SKM-1 (cell line): ENCODE data around the gene UGT2B17.
"Not testable (repeated sequence)": the region's sequence is repeated elsewhere in the genome, so short reads cannot be mapped to it uniquely, and the experiment has no call there.

ENCODE experiments used
- DNase-seq: peaks from one replicate; lab custom pipeline; 2025; ENCODE audit not compliant: unreplicated experiment; lab: John Stamatoyannopoulos, UW

Gene UGT2B17

DNA sequence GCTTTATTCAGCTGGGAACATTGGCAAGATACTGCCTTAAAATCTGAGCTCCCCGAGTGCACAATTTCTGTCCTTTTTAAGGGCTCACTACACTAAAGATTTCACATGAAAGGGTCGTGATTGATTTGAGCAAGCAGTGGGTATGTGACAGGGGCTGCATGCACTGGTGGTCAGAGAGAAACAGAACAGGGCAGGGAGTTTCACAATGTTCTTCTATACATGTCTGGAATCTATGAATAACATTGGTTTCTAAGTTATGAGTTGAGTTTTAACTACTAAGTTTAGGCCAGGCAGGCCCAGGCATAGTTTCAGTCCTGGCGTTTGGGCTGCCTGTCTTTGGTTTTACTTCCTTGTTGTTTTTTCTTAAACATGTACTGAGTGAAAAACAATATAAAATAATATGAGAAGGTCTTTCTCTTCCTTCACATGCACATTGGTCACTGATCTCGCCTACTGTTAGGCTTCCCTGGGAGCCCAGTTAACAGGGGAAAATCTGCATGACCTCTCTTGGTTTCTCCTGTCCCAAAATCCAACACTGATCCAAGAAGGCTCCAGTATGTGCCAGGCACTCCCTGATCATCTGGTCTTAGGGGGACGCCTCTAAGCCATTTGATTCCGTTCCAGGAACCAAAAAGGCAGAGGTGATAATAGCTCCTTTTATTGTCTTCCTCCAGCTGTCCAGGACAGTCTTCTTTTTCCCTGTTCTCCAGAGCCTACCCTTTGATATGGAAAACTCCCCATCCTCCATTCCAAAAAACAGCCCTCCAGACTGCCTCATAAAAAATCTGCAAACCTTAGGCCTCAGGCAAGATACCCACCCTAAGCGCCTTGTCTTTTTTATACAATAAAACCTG, at the start of gene UGT2B17:
TSS of gene UGT2B17 (minus strand) at position 51 of the 854 bp plus-strand sequence. CDS start 7,838 bp downstream, outside the sequence.
- DNase-seq: no peak

DNA sequence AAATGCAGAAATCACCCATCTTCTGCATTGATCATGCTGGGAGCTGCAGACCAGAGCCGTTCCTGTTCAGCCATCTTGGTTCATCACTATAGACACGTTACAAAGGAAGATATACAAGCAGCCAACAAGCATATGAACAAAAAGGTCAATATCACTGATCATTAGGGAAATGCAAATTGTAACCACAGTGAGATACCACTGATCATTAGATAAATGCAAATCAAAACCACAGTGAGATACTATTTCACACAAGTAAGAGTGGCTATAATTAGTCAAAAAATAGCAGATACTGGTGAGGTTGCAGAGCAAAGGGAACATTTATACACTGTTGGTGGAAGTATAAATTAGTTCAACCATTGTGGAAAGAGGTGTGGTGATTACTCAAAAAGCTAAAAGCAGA, 46.6 kb upstream of the UGT2B17 start:
- DNase-seq: not testable (repeated sequence)

- DNase-seq: no peak
These were observed 41.0 kb upstream of the UGT2B17 start for GRCh38 chr4:68617003-68617698.

- DNase-seq: no peak
These were observed 39.7 kb upstream of the UGT2B17 start for GRCh38 chr4:68615699-68616422.

DNA sequence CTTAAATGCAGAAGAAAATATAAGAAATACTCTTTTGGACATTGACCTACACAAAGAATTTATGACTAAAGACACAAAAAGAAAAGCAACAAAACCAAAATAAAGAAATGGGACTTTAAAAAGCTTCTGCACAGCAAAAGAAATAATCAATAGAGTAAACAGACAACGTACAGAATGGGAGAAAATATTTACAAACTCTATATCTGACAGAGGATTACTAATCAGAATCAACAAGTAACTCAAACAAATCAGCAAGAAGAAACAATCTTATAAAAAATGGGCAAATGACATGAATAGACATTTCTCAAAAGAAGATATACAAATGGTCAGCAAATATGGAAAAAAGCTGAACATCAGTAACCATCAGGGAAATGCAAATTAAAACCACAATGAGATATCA, 37.6 kb upstream of the UGT2B17 start:
- DNase-seq: no peak

DNA sequence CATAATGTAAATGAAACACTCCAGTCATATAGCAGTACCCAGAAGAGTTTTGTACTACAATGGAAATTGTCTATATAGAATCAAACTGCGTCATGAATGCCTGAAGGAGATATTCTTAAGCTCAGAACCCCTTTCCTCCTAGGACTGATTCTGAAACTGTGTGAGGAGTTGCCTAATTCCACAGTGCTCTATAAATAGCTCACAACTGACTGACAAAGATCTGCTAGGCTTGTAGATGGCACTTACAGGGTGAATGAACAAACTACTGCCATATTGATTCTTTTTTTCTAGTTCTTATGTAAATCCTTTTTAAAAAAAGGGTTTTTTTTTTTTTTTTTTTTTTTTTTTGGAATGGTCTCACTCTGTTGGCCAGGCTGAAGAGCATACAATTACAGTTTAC, 30.1 kb upstream of the UGT2B17 start:
- no peak for DNase-seq

DNA sequence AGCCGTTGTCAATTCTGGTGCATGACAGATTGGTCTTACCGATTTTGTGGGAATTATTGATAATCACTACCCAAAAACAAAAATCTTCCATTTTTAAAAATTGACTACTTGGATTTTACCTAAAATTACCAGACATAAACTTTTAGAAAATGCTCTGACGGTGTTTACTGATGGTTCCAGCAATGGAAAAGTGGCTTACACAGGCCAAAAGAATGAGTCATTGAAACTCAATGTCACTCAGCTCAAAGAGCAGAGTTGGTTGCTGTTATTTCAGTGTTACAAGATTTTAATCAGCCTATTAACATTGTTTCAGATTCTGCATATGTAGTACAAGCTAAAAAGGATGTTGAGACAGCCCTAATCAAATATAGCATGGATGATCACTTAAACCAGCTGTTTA, 23.0 kb upstream of the UGT2B17 start:
- no peak for DNase-seq

DNA sequence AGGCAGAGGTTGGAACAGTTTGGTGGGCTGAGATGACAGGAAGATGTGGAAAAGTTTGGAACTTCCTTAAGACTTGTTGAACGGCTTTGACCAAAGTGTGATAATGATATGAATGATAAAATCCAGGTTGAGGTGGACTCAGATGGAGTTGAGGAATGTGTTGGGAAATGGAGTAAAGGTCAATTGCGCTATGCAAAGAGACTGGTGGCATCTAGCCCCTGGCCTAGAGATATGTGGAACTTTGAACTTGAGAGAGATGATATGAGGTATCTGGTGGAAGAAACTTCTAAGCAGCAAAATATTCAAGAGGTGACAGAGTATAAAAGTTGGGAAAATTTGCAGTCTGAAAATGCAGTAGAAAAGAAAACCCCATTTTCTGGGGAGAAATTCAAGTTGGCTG, 21.4 kb upstream of the UGT2B17 start:
- no peak for DNase-seq

- DNase-seq: no peak
These were observed 18.6 kb upstream of the UGT2B17 start for GRCh38 chr4:68594678-68595077.

- no peak for DNase-seq
These were observed 17.0 kb upstream of the UGT2B17 start for GRCh38 chr4:68593112-68593511.

GRCh38 chr4:68592673-68593072, 16.6 kb upstream of the UGT2B17 start:
- no peak for DNase-seq

DNA sequence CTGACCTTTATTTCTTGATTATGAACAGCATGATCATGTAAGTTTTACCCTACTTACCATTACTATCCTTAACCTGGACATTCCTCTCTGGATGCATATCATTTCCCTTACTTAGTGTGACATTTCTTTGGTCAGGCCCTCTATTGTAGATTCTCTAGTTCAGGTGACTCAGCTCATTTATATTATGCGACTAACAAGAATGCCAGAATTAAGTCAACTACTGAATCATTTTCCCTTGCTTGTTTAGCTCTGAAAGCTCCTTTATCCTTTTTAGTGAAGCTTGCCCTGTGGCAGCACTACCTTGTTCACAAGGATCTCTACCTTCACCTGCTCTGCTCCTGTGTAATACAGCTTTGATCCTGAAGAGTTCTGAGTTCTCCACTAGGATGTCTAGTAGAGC, 15.1 kb upstream of the UGT2B17 start:
- no peak for DNase-seq

- no peak for DNase-seq
These were observed 13.7 kb upstream of the UGT2B17 start for GRCh38 chr4:68589790-68590189.

DNA sequence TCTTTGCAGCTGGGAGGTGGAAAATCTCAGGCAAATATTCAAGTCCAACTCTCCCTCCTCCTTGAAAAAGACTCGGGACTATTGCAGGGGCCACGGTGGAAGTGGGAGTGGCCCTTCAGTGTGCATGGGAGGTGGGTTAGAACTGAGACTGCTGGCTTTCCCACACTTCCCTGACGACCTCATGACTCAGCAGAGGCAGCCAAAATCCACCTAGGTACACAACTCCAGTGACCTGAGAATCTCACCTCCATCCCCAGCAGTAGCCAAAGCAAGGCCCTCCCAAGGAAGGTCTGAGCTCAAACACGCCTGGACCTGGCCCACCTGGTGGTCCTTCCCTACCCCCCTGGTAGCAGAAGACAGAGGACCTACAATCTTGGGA, 6.2 kb upstream of the UGT2B17 start:
- no peak for DNase-seq

- no peak for DNase-seq
These were observed 5.5 kb upstream of the UGT2B17 start for GRCh38 chr4:68581383-68582338.

GRCh38 chr4:68577590-68577989, 1.5 kb upstream of the UGT2B17 start:
- DNase-seq: no peak

DNA sequence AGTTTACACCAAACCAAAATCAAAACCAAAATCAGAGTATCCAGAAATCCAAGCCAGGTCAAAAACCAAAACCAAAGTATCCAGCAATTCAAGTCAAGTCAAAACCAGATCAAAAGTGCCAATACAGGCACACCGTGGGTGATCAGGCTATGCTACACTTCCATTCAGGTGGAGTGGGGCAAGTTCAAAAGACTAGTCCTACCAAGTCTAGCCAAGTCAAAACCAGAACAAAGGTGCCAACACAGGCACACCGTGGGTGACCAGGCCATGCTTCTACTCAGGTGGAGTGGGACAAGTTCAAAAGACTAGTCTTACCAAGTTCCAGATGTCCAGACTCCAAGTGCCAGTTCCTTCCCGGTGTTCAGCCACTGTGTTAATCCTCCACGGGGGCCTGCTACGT, 486 bp downstream of the UGT2B17 start:
- not testable (repeated sequence) for DNase-seq

- DNase-seq: no peak
These were observed 1.0 kb downstream of the UGT2B17 start for GRCh38 chr4:68575081-68575480.

GRCh38 chr4:68572653-68573170, 3.4 kb downstream of the UGT2B17 start:
- DNase-seq: no peak

DNA sequence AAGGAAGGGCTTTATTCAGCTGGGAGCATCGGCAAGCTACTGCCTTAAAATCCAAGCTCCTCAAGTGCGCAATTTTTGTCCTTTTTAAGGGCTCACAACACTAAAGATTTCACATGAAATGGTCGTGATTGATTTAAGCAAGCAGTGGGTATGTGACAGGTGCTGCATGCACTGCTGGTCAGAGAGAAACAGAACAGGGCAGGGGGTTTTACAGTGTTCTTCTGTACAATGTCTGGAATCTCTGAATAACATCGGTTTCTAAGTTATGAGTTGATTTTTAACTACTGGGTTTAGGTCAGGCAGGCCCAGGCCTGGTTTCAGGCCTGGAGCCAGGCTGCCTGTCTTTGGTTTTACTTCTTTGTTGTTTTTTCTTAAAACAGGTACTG, 6.0 kb downstream of the UGT2B17 start:
- no peak for DNase-seq
